H1 (cell line): Measurements from ENCODE around the gene ZNF182. TPM values are rescaled to one million over a fixed set of nuclear protein-coding genes. Genes with fewer than 3 reads are reported as not detected.

Source experiments
- polyA plus RNA-seq, 7 experiments: library from polyadenylated mRNA; depleted of rRNA in 3 of 7; stranded (reverse) in 5 of 7; unstranded in 2 of 7; fragments of >200 nt in 5 of 7; fragments of 200-250 nt in 2 of 7; gene quantifications; 1 replicate in 5 of 7; 2 replicates in 1 of 7; 4 replicates in 1 of 7; pipeline versions ENCODE4 v1.2.1 to v1.2.3, GENCODE V29; 2011 to 2013; ENCODE audit warnings: missing spikeins in 2 of 7, mixed read lengths in 2 of 7
- total RNA-seq: library from RNA; stranded (reverse); fragmentation: NEBNext Ultra II Directional; extraction: Animal tissue kit (Norgen Biotek cat#: 25700); gene quantifications from 2 replicates; pipeline ENCODE4 v1.2.1, GENCODE V29; 2021
- TF ChIP-seq, protein P1 (sequence below): fragments of 300-600 bp; sonication (generic); IDR thresholded peaks from 2 replicates; pipeline ENCODE4 v1.7.1; 2012; ENCODE audit warnings: low read length, moderate library complexity, mild to moderate bottlenecking, inconsistent platforms; ENCODE audit not compliant: insufficient replicate concordance

Gene ZNF182
- total and polyA plus RNA-seq, 2 of the 8 experiments (the other 6 are each of a cell fraction or from before 2014, with no cell fraction given) = 1.3 to 8.2 TPM

DNA sequence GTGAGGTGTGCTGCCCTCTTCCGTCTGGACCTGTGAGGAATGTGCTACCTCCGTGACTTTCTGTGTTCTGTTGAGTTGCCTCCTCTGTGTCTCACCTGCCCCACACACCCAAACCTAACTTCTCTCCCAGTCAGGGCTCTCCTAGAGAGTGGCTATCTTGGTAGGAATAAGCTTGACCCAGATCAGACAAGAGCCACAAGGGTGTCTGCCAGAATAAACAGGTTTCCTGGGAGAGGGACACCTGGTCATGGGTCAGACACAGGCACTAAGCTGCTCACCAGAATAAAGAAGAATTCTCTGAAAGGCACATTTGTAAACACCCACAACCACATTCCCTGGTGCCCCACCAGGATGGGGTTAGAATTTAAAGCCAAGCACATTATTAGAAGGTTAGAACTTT, 11.1 kb downstream of the ZNF182 start (continued):
- TF ChIP-seq, protein P1, sequence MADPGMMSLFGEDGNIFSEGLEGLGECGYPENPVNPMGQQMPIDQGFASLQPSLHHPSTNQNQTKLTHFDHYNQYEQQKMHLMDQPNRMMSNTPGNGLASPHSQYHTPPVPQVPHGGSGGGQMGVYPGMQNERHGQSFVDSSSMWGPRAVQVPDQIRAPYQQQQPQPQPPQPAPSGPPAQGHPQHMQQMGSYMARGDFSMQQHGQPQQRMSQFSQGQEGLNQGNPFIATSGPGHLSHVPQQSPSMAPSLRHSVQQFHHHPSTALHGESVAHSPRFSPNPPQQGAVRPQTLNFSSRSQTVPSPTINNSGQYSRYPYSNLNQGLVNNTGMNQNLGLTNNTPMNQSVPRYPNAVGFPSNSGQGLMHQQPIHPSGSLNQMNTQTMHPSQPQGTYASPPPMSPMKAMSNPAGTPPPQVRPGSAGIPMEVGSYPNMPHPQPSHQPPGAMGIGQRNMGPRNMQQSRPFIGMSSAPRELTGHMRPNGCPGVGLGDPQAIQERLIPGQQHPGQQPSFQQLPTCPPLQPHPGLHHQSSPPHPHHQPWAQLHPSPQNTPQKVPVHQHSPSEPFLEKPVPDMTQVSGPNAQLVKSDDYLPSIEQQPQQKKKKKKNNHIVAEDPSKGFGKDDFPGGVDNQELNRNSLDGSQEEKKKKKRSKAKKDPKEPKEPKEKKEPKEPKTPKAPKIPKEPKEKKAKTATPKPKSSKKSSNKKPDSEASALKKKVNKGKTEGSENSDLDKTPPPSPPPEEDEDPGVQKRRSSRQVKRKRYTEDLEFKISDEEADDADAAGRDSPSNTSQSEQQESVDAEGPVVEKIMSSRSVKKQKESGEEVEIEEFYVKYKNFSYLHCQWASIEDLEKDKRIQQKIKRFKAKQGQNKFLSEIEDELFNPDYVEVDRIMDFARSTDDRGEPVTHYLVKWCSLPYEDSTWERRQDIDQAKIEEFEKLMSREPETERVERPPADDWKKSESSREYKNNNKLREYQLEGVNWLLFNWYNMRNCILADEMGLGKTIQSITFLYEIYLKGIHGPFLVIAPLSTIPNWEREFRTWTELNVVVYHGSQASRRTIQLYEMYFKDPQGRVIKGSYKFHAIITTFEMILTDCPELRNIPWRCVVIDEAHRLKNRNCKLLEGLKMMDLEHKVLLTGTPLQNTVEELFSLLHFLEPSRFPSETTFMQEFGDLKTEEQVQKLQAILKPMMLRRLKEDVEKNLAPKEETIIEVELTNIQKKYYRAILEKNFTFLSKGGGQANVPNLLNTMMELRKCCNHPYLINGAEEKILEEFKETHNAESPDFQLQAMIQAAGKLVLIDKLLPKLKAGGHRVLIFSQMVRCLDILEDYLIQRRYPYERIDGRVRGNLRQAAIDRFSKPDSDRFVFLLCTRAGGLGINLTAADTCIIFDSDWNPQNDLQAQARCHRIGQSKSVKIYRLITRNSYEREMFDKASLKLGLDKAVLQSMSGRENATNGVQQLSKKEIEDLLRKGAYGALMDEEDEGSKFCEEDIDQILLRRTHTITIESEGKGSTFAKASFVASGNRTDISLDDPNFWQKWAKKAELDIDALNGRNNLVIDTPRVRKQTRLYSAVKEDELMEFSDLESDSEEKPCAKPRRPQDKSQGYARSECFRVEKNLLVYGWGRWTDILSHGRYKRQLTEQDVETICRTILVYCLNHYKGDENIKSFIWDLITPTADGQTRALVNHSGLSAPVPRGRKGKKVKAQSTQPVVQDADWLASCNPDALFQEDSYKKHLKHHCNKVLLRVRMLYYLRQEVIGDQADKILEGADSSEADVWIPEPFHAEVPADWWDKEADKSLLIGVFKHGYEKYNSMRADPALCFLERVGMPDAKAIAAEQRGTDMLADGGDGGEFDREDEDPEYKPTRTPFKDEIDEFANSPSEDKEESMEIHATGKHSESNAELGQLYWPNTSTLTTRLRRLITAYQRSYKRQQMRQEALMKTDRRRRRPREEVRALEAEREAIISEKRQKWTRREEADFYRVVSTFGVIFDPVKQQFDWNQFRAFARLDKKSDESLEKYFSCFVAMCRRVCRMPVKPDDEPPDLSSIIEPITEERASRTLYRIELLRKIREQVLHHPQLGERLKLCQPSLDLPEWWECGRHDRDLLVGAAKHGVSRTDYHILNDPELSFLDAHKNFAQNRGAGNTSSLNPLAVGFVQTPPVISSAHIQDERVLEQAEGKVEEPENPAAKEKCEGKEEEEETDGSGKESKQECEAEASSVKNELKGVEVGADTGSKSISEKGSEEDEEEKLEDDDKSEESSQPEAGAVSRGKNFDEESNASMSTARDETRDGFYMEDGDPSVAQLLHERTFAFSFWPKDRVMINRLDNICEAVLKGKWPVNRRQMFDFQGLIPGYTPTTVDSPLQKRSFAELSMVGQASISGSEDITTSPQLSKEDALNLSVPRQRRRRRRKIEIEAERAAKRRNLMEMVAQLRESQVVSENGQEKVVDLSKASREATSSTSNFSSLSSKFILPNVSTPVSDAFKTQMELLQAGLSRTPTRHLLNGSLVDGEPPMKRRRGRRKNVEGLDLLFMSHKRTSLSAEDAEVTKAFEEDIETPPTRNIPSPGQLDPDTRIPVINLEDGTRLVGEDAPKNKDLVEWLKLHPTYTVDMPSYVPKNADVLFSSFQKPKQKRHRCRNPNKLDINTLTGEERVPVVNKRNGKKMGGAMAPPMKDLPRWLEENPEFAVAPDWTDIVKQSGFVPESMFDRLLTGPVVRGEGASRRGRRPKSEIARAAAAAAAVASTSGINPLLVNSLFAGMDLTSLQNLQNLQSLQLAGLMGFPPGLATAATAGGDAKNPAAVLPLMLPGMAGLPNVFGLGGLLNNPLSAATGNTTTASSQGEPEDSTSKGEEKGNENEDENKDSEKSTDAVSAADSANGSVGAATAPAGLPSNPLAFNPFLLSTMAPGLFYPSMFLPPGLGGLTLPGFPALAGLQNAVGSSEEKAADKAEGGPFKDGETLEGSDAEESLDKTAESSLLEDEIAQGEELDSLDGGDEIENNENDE = no peak
